HepG2 (cell line): ENCODE measurements around the gene ZBTB37. TPM values are rescaled to one million over a fixed set of nuclear protein-coding genes. Genes with fewer than 3 reads are reported as not detected.

Experiments used
- CENPBD1 ChIP-seq: sonication (generic); formaldehyde crosslinking; IDR thresholded peaks from 2 replicates; pipeline ENCODE4 v1.8.0; 2022; ENCODE audit warnings: missing genetic modification reagents, low read depth, mild to moderate bottlenecking, borderline replicate concordance
- HOXA3 ChIP-seq: sonication (generic); formaldehyde crosslinking; IDR thresholded peaks from 2 replicates; pipeline ENCODE4 v1.5.0; 2020; ENCODE audit warnings: missing genetic modification reagents
- JARID2 ChIP-seq: sonication (generic); formaldehyde crosslinking; IDR thresholded peaks from 2 replicates; pipeline ENCODE4 v1.8.1; 2023; ENCODE audit warnings: missing genetic modification reagents, inconsistent platforms; ENCODE audit not compliant: insufficient replicate concordance
- JDP2 ChIP-seq: sonication (generic); formaldehyde crosslinking; IDR thresholded peaks from 2 replicates; pipeline ENCODE4 v1.8.1; 2022; ENCODE audit warnings: missing genetic modification reagents, borderline replicate concordance
- KDM5B ChIP-seq: sonication (generic); formaldehyde crosslinking; IDR thresholded peaks from 2 replicates; pipeline ENCODE4 v1.4.0; 2020; ENCODE audit warnings: missing genetic modification reagents, mild to moderate bottlenecking, borderline replicate concordance
- MLXIP ChIP-seq: sonication (generic); formaldehyde crosslinking; IDR thresholded peaks from 2 replicates; pipeline ENCODE4 v1.9.0; 2021; ENCODE audit warnings: missing genetic modification reagents, borderline replicate concordance
- PHF21A ChIP-seq: sonication (generic); formaldehyde crosslinking; IDR thresholded peaks from 2 replicates; pipeline ENCODE4 v1.5.0; 2020; ENCODE audit warnings: mild to moderate bottlenecking, missing genetic modification reagents
- POGK ChIP-seq: sonication (generic); formaldehyde crosslinking; conservative IDR thresholded peaks from 2 replicates; pipeline ENCODE4 v1.8.0; 2022; ENCODE audit warnings: mild to moderate bottlenecking, moderate library complexity, missing genetic modification reagents
- SOX6 ChIP-seq, 2 experiments: fragments of 450-650 bp in 1 of 2; sonication (generic) in 1 of 2; formaldehyde crosslinking in 1 of 2; IDR thresholded peaks; 2 replicates each; pipeline versions ENCODE4 v1.4.0 to v1.6.1; 2017 to 2020; ENCODE audit warnings: antibody characterized with exemption in 1 of 2, mild to moderate bottlenecking in 1 of 2, missing genetic modification reagents in 1 of 2
- TERF1 ChIP-seq: sonication (generic); formaldehyde crosslinking; IDR thresholded peaks from 2 replicates; pipeline ENCODE4 v1.8.0; 2022; ENCODE audit warnings: mild to moderate bottlenecking, missing genetic modification reagents, moderate library complexity
- TGIF2 ChIP-seq: IDR thresholded peaks from 2 replicates; pipeline ENCODE4 v1.6.1; 2016; ENCODE audit warnings: control low read depth, missing compliant biosample characterization
- THAP7 ChIP-seq: sonication (generic); formaldehyde crosslinking; IDR thresholded peaks from 2 replicates; pipeline ENCODE4 v1.8.1; 2023; ENCODE audit warnings: mild to moderate bottlenecking, missing genetic modification reagents
- TMF1 ChIP-seq: sonication (generic); formaldehyde crosslinking; IDR thresholded peaks from 2 replicates; pipeline ENCODE4 v1.8.1; 2022; ENCODE audit warnings: low read depth, missing genetic modification reagents
- ZKSCAN1 ChIP-seq: fragments of 150-350 bp; IDR thresholded peaks from 2 replicates; pipeline ENCODE4 v1.6.1; 2014; ENCODE audit warnings: low read length
- ZNF232 ChIP-seq: sonication (generic); formaldehyde crosslinking; IDR thresholded peaks from 2 replicates; pipeline ENCODE4 v1.4.0; 2020; ENCODE audit warnings: missing genetic modification reagents, borderline replicate concordance
- ZNF546 ChIP-seq: sonication (generic); formaldehyde crosslinking; conservative IDR thresholded peaks from 2 replicates; pipeline ENCODE4 v1.8.1; 2023; ENCODE audit warnings: mild to moderate bottlenecking, missing genetic modification reagents
- ZNF567 ChIP-seq: sonication (generic); formaldehyde crosslinking; IDR thresholded peaks from 2 replicates; pipeline ENCODE4 v1.8.1; 2023; ENCODE audit warnings: mild to moderate bottlenecking, missing genetic modification reagents, borderline replicate concordance
- polyA plus RNA-seq, 8 experiments: library from polyadenylated mRNA; depleted of rRNA in 3 of 8; stranded (reverse) in 7 of 8; unstranded in 1 of 8; fragments of >200 nt; fragmentation: Illumina TruSeq in 4 of 8; extraction: Trizol in 4 of 8; gene quantifications; 2 replicates each; pipeline versions ENCODE4 v1.2.1 to v1.2.3, GENCODE V29; 2011 to 2016; ENCODE audit warnings: low read depth in 4 of 8, missing spikeins in 1 of 8, mixed read lengths in 1 of 8; ENCODE audit not compliant: insufficient read depth in 1 of 8
- total RNA-seq, 5 experiments: library from RNA; depleted of rRNA; stranded (reverse); fragments of >200 nt; fragmentation: Illumina TruSeq; extraction: Trizol; gene quantifications; 2 replicates each; pipeline ENCODE4 v1.2.3, GENCODE V29; 2016; ENCODE audit warnings: low read depth in 1 of 5
- TF ChIP-seq, protein P1 (sequence below): sonication (generic); formaldehyde crosslinking; IDR thresholded peaks from 2 replicates; pipeline ENCODE4 v1.4.0; 2020; ENCODE audit warnings: missing genetic modification reagents; ENCODE audit errors: not compliant biosample characterization

The ZBTB37 gene
- total and polyA plus RNA-seq, 2 of the 13 experiments (the other 11 are each of a cell fraction or from before 2014, with no cell fraction given) = 2.6 to 7.7 TPM

- TF ChIP-seq PHF21A (CRISPR knock-in tag) = no peak
- no peak for TF ChIP-seq MLXIP (CRISPR knock-in tag)
- TF ChIP-seq HOXA3 (CRISPR knock-in tag) = no peak
- TF ChIP-seq TERF1 = no peak
- TF ChIP-seq CENPBD1 (CRISPR knock-in tag) = no peak
- TF ChIP-seq JARID2 (CRISPR knock-in tag) = no peak
- no peak for TF ChIP-seq SOX6 (IDR thresholded peaks at IDR 0.05)
- TF ChIP-seq SOX6 (CRISPR knock-in tag; IDR thresholded peaks at IDR 0.05) = peak; percentile 37; the same call in 1 of the 2 replicates
- no peak; the same call in 1 of the 2 replicates for TF ChIP-seq ZNF232 (CRISPR knock-in tag)
- TF ChIP-seq ZNF567 = 0 out of 2 replicates have a peak, but pooled peaks have one; percentile 8
- TF ChIP-seq JDP2 (CRISPR knock-in tag) = no peak; the same call in 1 of the 2 replicates
- TF ChIP-seq ZKSCAN1 = no peak
- no peak for TF ChIP-seq TGIF2 (CRISPR knock-in tag)
- TF ChIP-seq, protein P1, sequence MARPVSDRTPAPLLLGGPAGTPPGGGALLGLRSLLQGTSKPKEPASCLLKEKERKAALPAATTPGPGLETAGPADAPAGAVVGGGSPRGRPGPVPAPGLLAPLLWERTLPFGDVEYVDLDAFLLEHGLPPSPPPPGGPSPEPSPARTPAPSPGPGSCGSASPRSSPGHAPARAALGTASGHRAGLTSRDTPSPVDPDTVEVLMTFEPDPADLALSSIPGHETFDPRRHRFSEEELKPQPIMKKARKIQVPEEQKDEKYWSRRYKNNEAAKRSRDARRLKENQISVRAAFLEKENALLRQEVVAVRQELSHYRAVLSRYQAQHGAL (CRISPR knock-in tag) = no peak
- TF ChIP-seq POGK (CRISPR knock-in tag) = 0 out of 2 replicates have a peak, but pooled peaks have one; percentile 13
- peak; percentile 62 for TF ChIP-seq KDM5B (CRISPR knock-in tag)
- TF ChIP-seq ZNF546 (CRISPR knock-in tag) = no peak
- TF ChIP-seq TMF1 (CRISPR knock-in tag) = 0 out of 2 replicates have a peak, but pooled peaks have one; percentile 54
- no peak for TF ChIP-seq THAP7
Measured at GRCh38 chr1:173867141-173867752, 933 bp upstream of the ZBTB37 start (continued).
